Activated naive CD4-positive, alpha-beta T cell treated with anti-CD3 and anti-CD28 coated beads, Interleukin-2, amount 50 U/mL, for 72 hours (primary cell): ENCODE results near the gene RALY. TPM values are rescaled to one million over a fixed set of nuclear protein-coding genes. Genes with fewer than 3 reads are reported as not detected.

ENCODE experiments used
- ATAC-seq, 2 donors: fragments of 150-1000 bp; cut with Tn5 transposase; 2 replicates each; pipeline ENCODE4 v1.10.0; 2021; ENCODE audit warnings: mild to moderate bottlenecking in 2 of 2, moderate library complexity in 2 of 2
- DNase-seq, 2 donors: peaks; one replicate each; pipeline ENCODE4 v3.0.0; 2021 to 2022; ENCODE audit warnings: low spot score in 2 of 2
- H3K27ac Mint-ChIP-seq, 2 donors: one replicate each; pipeline ENCODE4 v1.8.0; 2022; ENCODE audit warnings: mild to moderate bottlenecking in 2 of 2, mixed read lengths in 2 of 2
- H3K36me3 Mint-ChIP-seq, 2 donors: one replicate each; pipeline ENCODE4 v1.8.0; 2022; ENCODE audit warnings: mixed read lengths in 2 of 2
- H3K9me3 Mint-ChIP-seq, 2 donors: one replicate each; pipeline ENCODE4 v1.8.0; 2022; ENCODE audit warnings: mixed read lengths in 2 of 2
- total RNA-seq, 2 donors: library from RNA; stranded (reverse); gene quantifications; one replicate each; pipeline ENCODE4 v1.2.3, GENCODE V29; 2022

Gene RALY
- total RNA-seq, 2 donors from 2014 or later: 125 to 148 TPM

DNA sequence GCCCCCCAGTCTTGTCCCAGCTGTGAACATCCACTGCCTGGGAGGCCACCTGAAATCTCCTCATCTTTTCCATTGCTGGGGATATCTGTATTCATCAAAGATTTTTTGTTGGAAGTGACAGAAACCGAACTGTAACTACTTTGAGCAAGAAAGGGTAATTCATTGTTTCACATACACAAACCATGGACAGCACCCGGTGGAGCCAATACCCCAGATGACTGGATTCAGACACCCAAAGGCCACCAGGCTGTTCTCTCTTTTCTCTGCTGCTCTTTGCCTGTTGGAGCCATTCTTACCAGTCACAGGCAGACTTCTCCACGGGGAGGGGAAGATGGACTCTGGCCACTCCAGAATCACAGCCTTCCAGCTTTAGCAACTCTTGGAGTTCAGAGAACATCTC is 11.7 kb upstream of the RALY start:
- Mint-ChIP-seq H3K9me3 (no peaks in the 10 kb centered on the region), H3K27ac (no peak overlapping the region)
- no peak for ATAC-seq

DNA sequence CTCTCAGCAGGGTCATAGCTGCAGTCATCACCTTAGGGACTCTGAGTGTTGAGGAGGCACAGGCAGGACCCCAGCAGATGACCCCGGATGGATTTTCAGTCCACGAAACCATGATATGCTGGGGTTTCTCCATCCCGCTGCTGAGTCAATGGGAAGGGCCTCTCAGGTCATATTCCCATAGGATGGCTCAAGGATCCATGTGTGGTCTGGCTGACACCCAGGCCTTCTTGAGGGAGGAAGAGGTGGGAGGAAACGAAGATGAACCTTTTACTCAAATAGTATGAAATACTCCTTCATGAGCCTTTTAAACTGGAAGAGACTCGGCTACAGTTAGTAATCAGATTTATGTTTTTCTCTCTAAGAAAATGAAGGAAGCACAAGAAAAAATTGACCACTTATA is 10.3 kb upstream of the RALY start:
- Mint-ChIP-seq H3K9me3 (no peaks in the 10 kb centered on the region), H3K27ac (no peak overlapping the region), H3K36me3 (no peaks in the 10 kb centered on the region)
- ATAC-seq (no peak), DNase-seq (no peak)

More for the DNA sequence above, 11.7 kb upstream of the RALY start:
- no peak for DNase-seq
- H3K36me3 Mint-ChIP-seq: no peaks in the 10 kb centered on the region

DNA sequence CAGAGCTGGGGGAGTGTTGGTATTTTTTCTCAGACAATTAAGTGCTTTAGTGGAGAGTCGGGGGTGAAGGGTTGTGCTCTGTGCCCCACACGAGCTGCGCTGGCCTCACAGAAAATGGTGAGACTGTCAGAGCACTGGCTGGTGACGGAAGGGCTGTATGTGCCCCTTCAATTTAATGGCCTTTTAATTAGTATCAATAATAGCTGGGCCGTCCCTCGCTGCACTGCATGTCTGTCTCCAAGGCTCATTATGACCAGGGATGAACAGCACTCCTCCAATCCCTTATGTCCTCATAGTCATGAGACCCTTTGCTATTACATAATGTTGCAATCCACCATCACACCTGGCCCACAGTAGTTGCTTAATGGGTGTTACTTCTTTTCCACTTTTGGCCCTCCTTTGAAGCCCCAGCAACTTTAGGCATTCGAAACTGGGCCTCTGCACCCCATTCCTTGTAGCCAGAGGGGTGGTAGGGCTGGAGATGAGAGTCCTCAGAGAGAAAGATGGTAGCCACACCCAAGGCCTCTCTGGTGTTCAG is 9.5 kb upstream of the RALY start:
- DNase-seq: no peak

DNA sequence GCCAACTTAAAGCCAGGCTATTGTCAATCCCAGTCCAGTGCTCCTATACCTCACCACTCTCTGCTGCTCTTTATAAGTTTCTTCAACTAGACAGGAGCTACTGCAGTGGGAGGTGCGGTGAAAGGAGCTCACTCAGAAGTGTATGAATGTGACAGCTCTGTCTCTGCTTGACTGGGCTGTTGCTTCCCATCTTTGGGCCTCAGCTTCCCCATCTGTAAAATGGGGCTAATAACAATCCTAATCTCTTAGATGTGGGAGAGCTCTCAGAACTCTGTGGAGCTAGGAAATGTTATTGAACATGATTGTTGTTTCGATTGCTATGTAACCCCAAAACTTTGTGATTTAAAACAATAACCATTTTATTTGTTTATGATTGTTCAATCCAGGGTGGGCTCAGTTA is 8.4 kb upstream of the RALY start:
- DNase-seq (no peak), ATAC-seq (no peak)
- Mint-ChIP-seq H3K9me3 (no peaks in the 10 kb centered on the region), H3K27ac (no peak overlapping the region), H3K36me3 (no peaks in the 10 kb centered on the region)

More for the DNA sequence above, 9.5 kb upstream of the RALY start:
- ATAC-seq: no peak
- H3K9me3 Mint-ChIP-seq: no peaks in the 10 kb centered on the region
- no peaks in the 10 kb centered on the region for H3K36me3 Mint-ChIP-seq
- no peak overlapping the region for H3K27ac Mint-ChIP-seq

DNA sequence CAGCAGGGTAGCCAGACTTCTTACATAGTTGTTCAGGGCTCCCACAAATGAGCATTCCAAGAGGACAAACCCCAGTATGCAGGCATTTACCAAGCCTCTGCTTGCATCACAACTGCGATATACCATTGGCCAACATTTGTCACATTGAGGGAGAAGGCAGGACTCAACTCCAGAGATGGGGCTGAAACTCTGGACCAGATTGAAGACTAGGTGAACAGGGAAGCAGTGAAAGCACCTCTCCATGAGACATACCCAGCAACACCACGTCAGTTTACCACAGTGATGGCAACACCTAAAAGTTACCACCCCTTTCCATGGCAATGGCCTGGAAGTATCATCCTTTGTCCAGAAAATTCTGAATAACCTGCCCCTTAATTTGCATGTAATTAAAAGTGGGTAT is 7.9 kb upstream of the RALY start:
- Mint-ChIP-seq H3K36me3 (no peaks in the 10 kb centered on the region), H3K9me3 (no peaks in the 10 kb centered on the region), H3K27ac (no peak overlapping the region)
- ATAC-seq (no peak), DNase-seq (no peak)

DNA sequence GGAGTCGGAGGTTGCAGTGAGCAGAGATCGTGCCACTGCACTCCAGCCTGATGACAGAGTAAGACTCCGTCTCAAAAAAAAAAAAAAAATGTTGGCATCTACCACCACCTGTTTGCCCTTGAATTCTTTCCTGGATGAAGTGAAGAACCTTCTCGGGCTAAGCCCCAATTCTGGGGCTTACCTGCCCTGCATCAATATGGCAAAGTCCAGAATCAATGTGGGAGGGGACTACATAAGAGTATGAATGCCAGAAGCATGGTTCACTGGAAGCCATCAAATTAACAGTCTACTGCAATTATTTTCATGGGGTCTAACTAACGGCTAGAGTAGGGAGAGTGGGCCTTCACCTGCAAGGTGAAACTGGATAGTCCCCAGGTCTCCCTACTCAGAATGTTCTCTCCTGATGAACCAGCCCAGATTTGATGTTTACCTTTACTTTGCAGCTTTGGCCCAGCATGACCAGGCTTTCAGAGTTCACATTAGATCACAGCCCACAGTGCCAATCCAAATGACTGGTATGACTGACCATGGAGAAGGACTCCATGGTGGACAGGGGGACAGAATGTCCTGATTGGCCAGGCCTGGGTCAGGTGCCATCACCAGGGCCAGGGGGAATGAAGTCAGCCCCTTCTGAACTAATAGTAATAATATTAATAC is 7.0 kb upstream of the RALY start:
- ATAC-seq (no peak), DNase-seq (no peak)
- Mint-ChIP-seq H3K27ac (no peak overlapping the region), H3K36me3 (peaks cover 3 to 5% of the 10 kb centered on the region in 2 donors), H3K9me3 (no peaks in the 10 kb centered on the region)

DNA sequence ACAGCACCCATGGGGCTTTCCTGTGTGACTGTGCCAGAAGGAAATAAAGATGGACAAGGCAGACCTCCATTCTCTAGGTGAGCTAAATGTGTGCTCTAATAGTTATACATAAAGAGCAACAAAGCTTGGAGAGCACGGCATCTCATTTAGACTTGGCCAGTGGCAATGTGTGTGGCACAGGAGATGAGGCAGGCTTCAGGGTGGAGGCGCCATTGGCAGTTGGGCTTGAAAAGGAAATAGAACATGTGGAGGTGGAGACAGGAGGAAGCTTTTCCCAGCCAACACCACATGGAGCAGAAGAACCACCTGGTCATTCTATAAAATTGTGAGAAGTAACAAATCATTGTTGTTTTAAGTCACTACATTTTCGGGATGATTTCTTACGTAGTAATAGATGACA is 3.6 kb upstream of the RALY start:
- DNase-seq (no peak), ATAC-seq (no peak)
- no peaks in the 10 kb centered on the region for H3K9me3 Mint-ChIP-seq
- H3K27ac Mint-ChIP-seq: peak overlapping the region in 1 of 2 donors; percentile 18
- H3K36me3 Mint-ChIP-seq: peaks cover 22 to 26% of the 10 kb centered on the region in 2 donors

DNA sequence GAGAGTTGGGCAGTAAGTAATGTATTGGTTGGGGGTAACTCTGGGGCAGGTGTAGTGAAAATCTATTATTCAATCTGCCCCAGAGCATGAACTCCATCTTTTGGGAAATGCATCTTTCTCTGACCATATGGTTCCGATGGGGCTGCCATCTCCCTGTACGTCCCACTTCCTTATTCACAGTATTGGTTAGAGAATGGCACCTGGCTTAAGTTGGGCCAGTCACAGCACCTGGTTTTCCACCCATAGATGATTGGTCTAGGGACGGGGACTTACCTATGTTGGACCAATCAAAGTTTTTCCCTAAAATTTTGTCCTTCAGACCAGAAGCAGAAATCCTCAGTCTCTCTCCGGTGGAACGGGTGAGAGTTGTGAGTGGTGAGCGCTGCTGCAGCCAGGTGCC is 2.2 kb upstream of the RALY start:
- Mint-ChIP-seq H3K27ac (peak overlapping the region; percentile 88 to 97), H3K9me3 (no peaks in the 10 kb centered on the region), H3K36me3 (peaks cover 22 to 31% of the 10 kb centered on the region in 2 donors)
- ATAC-seq (no peak), DNase-seq (no peak)

DNA sequence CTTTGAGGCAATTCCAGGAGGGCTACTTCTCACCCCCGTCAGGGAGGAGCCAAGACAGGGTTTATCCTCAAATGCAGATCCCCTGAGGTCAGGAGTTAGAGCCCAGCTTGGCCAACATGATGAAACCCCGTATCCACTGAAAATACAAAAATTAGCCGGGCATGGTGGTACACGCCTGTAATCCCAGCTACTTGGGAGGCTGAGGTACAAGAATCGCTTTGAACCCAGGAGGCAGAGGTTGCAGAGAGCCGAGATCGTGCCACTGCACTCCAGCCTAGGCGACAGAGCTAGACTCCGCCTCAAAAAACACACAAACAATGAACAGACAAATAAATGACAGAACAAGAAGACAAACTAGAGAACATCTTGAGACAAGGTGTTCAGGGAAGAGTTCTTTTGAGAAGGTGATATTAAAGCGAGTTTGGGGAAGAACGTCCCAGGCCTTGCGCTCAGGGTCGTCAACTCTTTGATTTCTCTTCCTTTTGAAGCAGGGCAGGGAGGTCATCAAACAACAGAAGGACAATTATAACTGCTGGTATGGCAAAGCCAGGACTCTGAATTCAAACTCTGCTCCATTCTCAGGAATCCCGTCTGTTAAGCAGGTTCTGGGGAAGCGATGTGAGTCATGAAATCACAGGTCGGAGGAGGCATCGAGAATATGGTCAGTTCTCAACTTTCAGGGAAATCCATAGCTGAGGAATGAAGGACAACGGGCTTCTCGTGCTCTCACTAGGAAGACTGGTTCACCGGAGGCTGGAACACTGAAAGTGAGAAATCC is 1.4 kb upstream of the RALY start:
- ATAC-seq (no peak), DNase-seq (no peak)
- Mint-ChIP-seq H3K36me3 (peaks cover 22 to 31% of the 10 kb centered on the region in 2 donors), H3K27ac (peak overlapping the region; percentile 93 to 97), H3K9me3 (no peaks in the 10 kb centered on the region)

DNA sequence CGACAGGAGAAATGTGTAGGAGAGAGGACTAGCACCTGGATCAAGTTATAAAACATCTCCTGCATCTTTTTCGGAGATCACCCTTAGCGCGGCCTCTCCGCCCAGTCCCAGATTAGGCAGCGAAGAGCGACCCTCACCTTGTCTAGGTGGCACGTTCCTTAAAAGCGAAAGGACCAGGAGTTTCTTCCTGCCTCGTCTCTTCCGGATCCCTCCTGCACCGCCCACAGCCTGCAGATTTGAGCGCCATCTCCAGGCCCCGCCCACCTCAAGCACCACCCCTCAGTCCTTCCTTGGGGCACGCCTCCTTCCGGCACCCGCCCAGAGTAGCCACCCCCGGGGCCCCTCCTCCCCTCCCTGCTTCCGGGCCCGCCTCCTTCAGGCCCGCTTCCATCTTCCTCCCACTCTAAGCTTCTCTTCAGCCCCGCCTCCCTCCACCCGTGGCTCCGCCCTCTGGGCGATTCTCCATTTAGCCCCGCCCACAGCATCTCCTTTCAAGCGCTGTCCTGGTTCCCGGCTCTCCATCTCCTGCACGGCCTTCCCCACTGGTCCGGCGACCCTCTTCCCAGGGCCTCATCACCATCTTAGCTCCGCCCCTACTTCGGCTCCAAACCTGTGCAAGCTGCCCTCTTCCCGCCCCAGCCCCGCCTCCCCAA is 662 bp upstream of the RALY start:
- Mint-ChIP-seq H3K27ac (peak overlapping the region; percentile 93 to 97), H3K36me3 (peaks cover 25 to 31% of the 10 kb centered on the region in 2 donors), H3K9me3 (no peaks in the 10 kb centered on the region)
- ATAC-seq (peak; percentile 76 to 87), DNase-seq (peak; percentile 99)

DNA sequence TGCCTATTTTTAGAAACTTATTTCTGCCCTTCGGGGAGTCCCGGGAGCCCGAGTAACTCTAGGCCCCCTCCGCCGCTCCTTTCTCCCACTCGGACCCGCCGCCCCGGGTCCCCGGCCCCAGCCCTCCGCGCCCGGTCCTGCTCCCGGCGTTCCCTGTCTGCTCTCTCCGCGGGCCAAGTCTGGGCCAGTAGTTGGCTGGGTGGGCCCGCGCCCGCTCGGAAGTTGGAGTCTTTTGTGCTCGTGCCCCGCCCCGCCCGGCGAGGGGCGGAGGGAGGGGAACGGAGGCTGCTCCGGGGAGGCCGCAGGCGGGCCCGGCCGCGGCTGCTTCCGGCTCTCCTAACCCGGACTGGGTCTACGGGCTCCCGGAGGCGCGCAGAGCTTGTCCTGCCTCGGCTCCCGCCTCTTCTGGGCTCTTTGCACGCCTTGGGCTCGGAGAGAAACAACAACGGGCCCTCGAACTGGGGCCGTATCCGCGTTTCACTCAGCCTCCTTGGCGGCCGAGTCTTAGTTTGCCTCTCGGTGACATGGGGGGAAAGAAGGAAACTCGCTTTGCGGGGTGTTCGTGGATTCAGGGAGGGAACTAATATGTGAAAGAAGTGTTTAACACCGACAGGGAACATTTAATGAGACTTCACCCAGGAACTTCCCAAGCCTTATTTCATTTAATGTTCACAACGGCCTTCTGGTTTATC is 657 bp downstream of the RALY start:
- peak; percentile 83 to 84 for DNase-seq
- ATAC-seq: peak; percentile 43 to 45
- peak overlapping the region; percentile 97 for H3K27ac Mint-ChIP-seq
- no peaks in the 10 kb centered on the region for H3K9me3 Mint-ChIP-seq
- H3K36me3 Mint-ChIP-seq: peaks cover 31 to 32% of the 10 kb centered on the region in 2 donors

DNA sequence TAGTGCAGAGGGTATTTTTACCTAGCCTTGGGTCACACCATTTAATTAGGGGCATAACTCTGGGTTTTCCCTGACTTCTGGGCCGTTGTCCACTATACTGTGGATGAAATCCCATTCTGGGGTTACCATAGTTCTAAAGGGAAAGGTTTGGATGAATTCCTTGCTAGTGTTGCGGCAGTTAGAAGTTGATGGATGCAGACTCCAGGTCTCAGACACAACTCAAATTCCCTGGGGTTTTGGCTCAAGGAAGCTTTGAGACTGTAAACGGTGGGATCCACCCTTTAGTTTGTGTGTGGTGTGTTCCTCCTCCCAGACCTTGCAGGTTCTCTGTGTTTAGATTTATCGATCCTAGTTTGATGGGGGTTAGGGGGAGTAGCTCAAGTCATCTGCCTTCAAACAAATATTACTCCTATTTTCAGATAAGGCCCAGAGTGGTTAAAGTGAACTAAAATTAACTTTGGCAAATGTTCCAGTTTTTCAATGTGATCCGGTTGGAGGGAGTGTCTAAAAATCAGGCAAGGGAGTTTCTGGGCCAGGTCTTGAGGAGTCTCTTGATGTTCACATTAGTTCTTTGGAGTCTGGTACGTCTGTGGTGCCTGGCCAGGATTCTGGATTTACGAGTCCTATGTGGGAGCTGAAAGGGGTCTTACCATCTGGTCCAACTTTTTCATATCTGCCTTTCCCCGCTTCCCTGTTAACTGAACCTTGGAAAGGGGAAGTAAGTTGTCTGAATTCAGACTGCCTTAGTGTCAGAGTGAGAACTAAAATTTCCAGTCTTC is 1.5 kb downstream of the RALY start:
- Mint-ChIP-seq H3K27ac (peak overlapping the region; percentile 84 to 97), H3K36me3 (peaks cover 31 to 32% of the 10 kb centered on the region in 2 donors), H3K9me3 (no peaks in the 10 kb centered on the region)
- ATAC-seq (no peak), DNase-seq (no peak)

DNA sequence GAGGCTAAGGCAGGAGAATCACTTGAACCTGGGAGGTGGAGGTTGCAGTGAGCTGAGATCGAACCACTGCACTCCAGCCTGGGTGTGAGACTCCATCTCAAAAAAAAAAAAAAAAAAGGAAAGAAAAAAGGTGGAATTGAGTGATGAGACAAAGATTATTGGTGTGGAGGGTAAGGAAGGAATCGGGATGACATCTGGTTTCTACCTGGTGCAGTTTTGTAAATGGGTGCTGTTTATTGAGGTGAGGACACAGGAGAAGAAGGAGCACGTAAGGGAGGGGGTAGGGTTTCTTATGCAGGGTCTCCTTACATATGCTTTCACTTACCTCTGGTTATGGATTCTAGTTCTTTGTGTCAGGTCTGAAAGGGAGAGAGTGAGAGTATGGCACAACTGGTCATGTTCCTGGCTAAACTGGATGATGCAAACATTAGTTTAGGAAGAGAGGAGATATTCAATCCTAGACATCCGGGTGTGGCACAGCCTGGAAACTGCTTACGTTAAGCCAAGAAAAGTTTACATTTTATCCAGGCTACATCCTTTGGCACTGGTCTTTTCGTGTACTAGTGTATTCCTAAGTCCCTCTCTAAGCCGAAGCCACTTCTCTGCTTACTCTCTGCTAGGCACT is 5.4 kb downstream of the RALY start:
- H3K27ac Mint-ChIP-seq: peak overlapping the region in 1 of 2 donors; percentile 65
- ATAC-seq: no peak
- DNase-seq: no peak
- H3K36me3 Mint-ChIP-seq: peaks cover 18 to 27% of the 10 kb centered on the region in 2 donors
- no peaks in the 10 kb centered on the region for H3K9me3 Mint-ChIP-seq

DNA sequence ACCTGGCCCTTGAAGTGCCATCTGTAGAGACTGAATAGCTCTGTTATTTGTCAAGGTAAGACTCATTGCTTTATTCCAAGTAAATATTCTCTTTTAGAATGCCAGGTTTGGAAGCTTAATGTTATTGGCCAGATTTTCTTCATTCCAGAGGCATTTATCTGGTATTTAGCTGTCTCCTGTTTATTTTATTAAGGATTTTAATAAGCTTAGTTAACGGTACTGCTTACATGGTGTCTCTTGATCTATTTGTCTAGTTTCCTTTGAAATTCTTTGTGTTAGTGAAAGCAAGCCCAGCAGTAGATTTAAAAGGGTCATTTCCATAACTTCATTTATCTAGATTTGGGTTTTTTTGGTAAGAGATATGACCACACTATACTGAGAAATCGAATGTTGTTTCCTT is 7.7 kb downstream of the RALY start:
- H3K27ac Mint-ChIP-seq: no peak overlapping the region
- peaks cover 6 to 22% of the 10 kb centered on the region in 2 donors for H3K36me3 Mint-ChIP-seq
- ATAC-seq (no peak), DNase-seq (no peak)
- no peaks in the 10 kb centered on the region for H3K9me3 Mint-ChIP-seq

DNA sequence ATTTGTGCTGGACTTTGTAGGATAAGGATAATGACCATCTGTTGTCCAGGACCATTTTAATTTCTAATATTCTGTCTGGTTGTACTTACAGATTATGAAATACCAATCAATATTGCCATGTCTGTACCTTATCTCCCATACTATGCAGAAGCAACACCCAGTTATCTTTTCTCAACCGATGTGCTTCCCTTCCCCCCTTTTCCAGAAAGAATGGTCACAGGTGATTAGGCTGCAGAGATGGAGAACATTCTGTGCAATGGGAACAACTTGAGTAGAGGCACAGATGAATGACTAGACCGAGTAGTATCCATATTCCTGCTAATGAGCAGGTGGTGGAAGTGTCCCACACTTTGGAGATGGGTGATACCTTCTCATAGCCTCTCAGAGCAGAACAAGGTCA is 10.5 kb downstream of the RALY start:
- Mint-ChIP-seq H3K27ac (peak overlapping the region in 1 of 2 donors; percentile 66), H3K9me3 (no peaks in the 10 kb centered on the region), H3K36me3 (peaks cover 6 to 11% of the 10 kb centered on the region in 2 donors)
- ATAC-seq (no peak), DNase-seq (no peak)
